Measurements from ENCODE around the gene GANC. TPM values are rescaled to one million over a fixed set of nuclear protein-coding genes. Genes with fewer than 3 reads are reported as not detected.

GANC gene
- total RNA-seq, 1 experiment from 2014 or later = 15.8 TPM

- H4K5ac ChIP-seq (ENCODE audit: insufficient read length, low read depth, low read length) = no peak overlapping the region
- H3K23me2 ChIP-seq (ENCODE audit: insufficient read length, low read depth, low read length, poor library complexity, severe bottlenecking) = no peaks in the 10 kb centered on the region
- no peak overlapping the region for H3K23ac ChIP-seq (ENCODE audit: insufficient read length, low read depth, low read length)
- DNase-seq = no peak
- no peak overlapping the region for H3K27ac Mint-ChIP-seq
- H2AFZ ChIP-seq (ENCODE audit: low read length) = no peak overlapping the region
- H3K27ac ChIP-seq (ENCODE audit: insufficient read length, low read depth, low read length) = no peak overlapping the region
- H4K91ac ChIP-seq (ENCODE audit: insufficient read length, low read depth, low read length) = no peak overlapping the region
- no peak for TF ChIP-seq CTCF (conservative IDR thresholded peaks at IDR 0.05)
- no peaks in the 10 kb centered on the region for H3K79me1 ChIP-seq (ENCODE audit: insufficient read depth, low read depth, low read length, poor library complexity, severe bottlenecking)
- H4K8ac ChIP-seq (replicated peaks; ENCODE audit: insufficient read length, low read depth, low read length) = no peak overlapping the region
- H4K20me1 ChIP-seq (ENCODE audit: control insufficient read depth, insufficient read depth, insufficient read length) = no peaks in the 10 kb centered on the region
- H2BK12ac ChIP-seq (ENCODE audit: insufficient read length, low read depth, low read length) = no peak overlapping the region
- H2BK5ac ChIP-seq (ENCODE audit: insufficient read length, low read length) = no peak overlapping the region
- no peak overlapping the region for H3T11ph ChIP-seq (ENCODE audit: low read length)
- H3K4me1 Mint-ChIP-seq = no peaks in the 10 kb centered on the region
- no peaks in the 10 kb centered on the region for H3K79me2 ChIP-seq (ENCODE audit: insufficient read depth, low read length)
- H2BK20ac ChIP-seq (ENCODE audit: low read depth, low read length, poor library complexity, severe bottlenecking) = no peak overlapping the region
- peaks cover 25% of the 10 kb centered on the region for H3K27me3 Mint-ChIP-seq (ENCODE audit: low read depth)
- H3K14ac ChIP-seq (ENCODE audit: insufficient read depth, low read length) = no peak overlapping the region
- H3K56ac ChIP-seq (ENCODE audit: insufficient read length, low read depth, low read length) = no peak overlapping the region
- H3K18ac ChIP-seq (ENCODE audit: insufficient read length, low read depth, low read length) = no peak overlapping the region
- H3K4me3 Mint-ChIP-seq = no peak overlapping the region
- peaks cover 6 to 28% (median 16%) of the 10 kb centered on the region in 3 experiments; a peak in 6 of 7 replicates for H3K36me3 Mint-ChIP-seq (ENCODE audit: insufficient read depth in 1 of 3, low read depth in 3 of 3)
- no peaks in the 10 kb centered on the region for H3K4me1 ChIP-seq (ENCODE audit: insufficient read depth, low read length)
- peaks cover 33% of the 10 kb centered on the region in 2 experiments for H3K9me3 Mint-ChIP-seq
- no peak overlapping the region for H2BK15ac ChIP-seq (ENCODE audit: low read depth, low read length)
- H3K4ac ChIP-seq (ENCODE audit: low read depth, low read length) = no peak overlapping the region
- H2BK120ac ChIP-seq (ENCODE audit: low read depth, low read length, poor library complexity, severe bottlenecking) = no peak overlapping the region
- WGBS (ENCODE audit: extremely low coverage, insufficient read length, low lambda C conversion rate) = no CpG with 5 or more reads among the region's 1 CpG
- H3K9me3 ChIP-seq (ENCODE audit: control insufficient read depth, low read depth, low read length) = no peaks in the 10 kb centered on the region
- H3K27me3 ChIP-seq (ENCODE audit: insufficient read depth, low read length) = no peaks in the 10 kb centered on the region
- H3K4me2 ChIP-seq (ENCODE audit: insufficient read depth, insufficient read length, low read length) = no peak overlapping the region
- no peak overlapping the region for H3K9ac ChIP-seq (ENCODE audit: extremely low read depth, insufficient read length, low read length)
- no peak overlapping the region for H2AK5ac ChIP-seq (ENCODE audit: insufficient read length, low read length)
These were observed 101.8 kb downstream of the GANC start for GRCh38 chr15:42374810-42375209.
